Right lobe of liver (tissue), 6 donors: ENCODE data around the gene SSTR3. TPM values are rescaled to one million over a fixed set of nuclear protein-coding genes. Genes with fewer than 3 reads are reported as not detected.

Source experiments
- ATAC-seq, 4 donors: fragments of 200-7000 bp; cut with Tn5 transposase; one replicate each; pipeline ENCODE4 v1.9.1; 2020; ENCODE audit warnings: mild to moderate bottlenecking in 4 of 4, moderate library complexity in 4 of 4
- DNase-seq, 3 donors: peaks; one replicate each; pipeline ENCODE4 v3.0.0-alpha.2; 2020
- H3K27ac ChIP-seq, 3 donors: fragments of 200-600 bp; one replicate each; pipeline ENCODE4 v1.8.0; 2022
- H3K27me3 ChIP-seq, 2 donors: fragments of 200-600 bp; one replicate each; pipeline ENCODE4 v1.8.0; 2022
- H3K36me3 ChIP-seq, 4 donors: fragments of 200-600 bp; sonication (generic) in 1 of 4; one replicate each; pipeline versions ENCODE4 v1.5.1 to v1.8.0; 2017 to 2022; ENCODE audit warnings: control low read depth in 1 of 4
- H3K4me1 ChIP-seq, 4 donors: fragments of 200-600 bp; sonication (generic) in 1 of 4; one replicate each; pipeline versions ENCODE4 v1.5.1 to v1.8.0; 2017 to 2022; ENCODE audit warnings: control low read depth in 1 of 4
- H3K4me3 ChIP-seq, 3 donors: fragments of 200-600 bp; one replicate each; pipeline ENCODE4 v1.8.0; 2022
- H3K9me3 ChIP-seq, 4 donors: fragments of 200-600 bp; sonication (generic) in 1 of 4; one replicate each; pipeline versions ENCODE4 v1.5.1 to v1.8.0; 2017 to 2022; ENCODE audit warnings: control low read depth in 1 of 4
- CTCF ChIP-seq, 4 donors: fragments of 200-600 bp in 3 of 4; fragments of 450-650 bp in 1 of 4; IDR thresholded peaks; one replicate each; pipeline versions ENCODE4 v1.5.1 to v1.8.0; 2016 to 2022; ENCODE audit warnings: antibody characterized with exemption in 4 of 4, mild to moderate bottlenecking in 2 of 4
- POLR2A ChIP-seq: fragments of 450-650 bp; IDR thresholded peaks from one replicate; pipeline ENCODE4 v1.6.1; 2017; ENCODE audit warnings: antibody characterized with exemption, mild to moderate bottlenecking
- WGBS: methylation state at CpG from one replicate; pipeline ENCODE4 v1.1.6; 2018; ENCODE audit warnings: low coverage, low lambda C conversion rate; ENCODE audit not compliant: insufficient coverage; ENCODE audit errors: missing lambda C conversion rate; 5-methylcytosine and 5-hydroxymethylcytosine counted together
- intact Hi-C, 2 donors: fragments of 100-400 bp; cut with DNase I; formaldehyde crosslinking; loops; one replicate each; pipeline versions ENCODE4 v1.11.2 to v1.14.1; 2022
- total RNA-seq, 6 experiments: library from RNA; depleted of rRNA in 2 of 6; stranded (reverse); fragments of >200 nt in 2 of 6; fragmentation: NEBNext Ultra II Directional in 3 of 6; extraction: Animal tissue kit (Norgen Biotek cat#: 25700) in 3 of 6; gene quantifications; one replicate each; pipeline versions ENCODE4 v1.1.0 to v1.2.4, GENCODE V29; 2016 to 2023
- donor health status: DM: no; HTN: yes; CAD: no.
- donor health status: DM: no; HTN: no; CAD: no.
- donor health status: DM: no; HTN: no; CAD: no.
- donor health status: DM: no; HTN: yes; CAD: no.
- donor health status: DM: no; HTN: yes; CAD: no.

Gene SSTR3
- total RNA-seq, 6 experiments from 2014 or later, result not detected

- ATAC-seq (no peak), DNase-seq (no peak)
- no peaks in the 10 kb centered on the region for H3K36me3 ChIP-seq
- H3K27ac ChIP-seq, result no peak overlapping the region
- H3K27me3 ChIP-seq, result no peaks in the 10 kb centered on the region
- no peak overlapping the region for H3K4me3 ChIP-seq
- TF ChIP-seq CTCF (IDR thresholded peaks at IDR 0.05) (no peak), POLR2A (no peak)
- H3K4me1 ChIP-seq, result no peaks in the 10 kb centered on the region
- intact Hi-C loops, result no loop called here
- 47% methylated on average over 4 of the region's 4 CpGs for WGBS
- H3K9me3 ChIP-seq, result no peaks in the 10 kb centered on the region
These were observed 8.3 kb upstream of the SSTR3 start for GRCh38 chr22:37220543-37220981.

- Histone ChIP-seq H3K9me3 (no peaks in the 10 kb centered on the region), H3K4me3 (no peak overlapping the region), H3K27ac (no peak overlapping the region), H3K27me3 (no peaks in the 10 kb centered on the region), H3K36me3 (no peaks in the 10 kb centered on the region), H3K4me1 (no peaks in the 10 kb centered on the region)
- no peak for TF ChIP-seq POLR2A
- no peak for TF ChIP-seq CTCF (IDR thresholded peaks at IDR 0.05)
- no peak for ATAC-seq
- WGBS, result 78% methylated on average over 3 of the region's 6 CpGs
- no peak for DNase-seq
- intact Hi-C loops, result no loop called here
These were observed 7.3 kb upstream of the SSTR3 start for GRCh38 chr22:37219533-37219932.

- Histone ChIP-seq H3K36me3 (no peaks in the 10 kb centered on the region), H3K27ac (no peak overlapping the region), H3K4me3 (no peak overlapping the region), H3K4me1 (no peaks in the 10 kb centered on the region), H3K27me3 (no peaks in the 10 kb centered on the region), H3K9me3 (no peaks in the 10 kb centered on the region)
- ATAC-seq, result peak in 1 of 4 donors; percentile 26
- intact Hi-C loops, result no loop called here
- TF ChIP-seq CTCF (IDR thresholded peaks at IDR 0.05), result no peak
- TF ChIP-seq POLR2A, result no peak
- WGBS, result 37% methylated on average over 7 of the region's 7 CpGs
- no peak for DNase-seq
These were observed 6.6 kb upstream of the SSTR3 start for GRCh38 chr22:37218771-37219411.

- no peaks in the 10 kb centered on the region for H3K4me1 ChIP-seq
- TF ChIP-seq CTCF (IDR thresholded peaks at IDR 0.05), result no peak
- no peak for TF ChIP-seq POLR2A
- H3K4me3 ChIP-seq, result no peak overlapping the region
- intact Hi-C loops, result no loop called here
- DNase-seq (no peak), ATAC-seq (no peak)
- 73% methylated on average over 6 of the region's 6 CpGs for WGBS
- no peaks in the 10 kb centered on the region for H3K27me3 ChIP-seq
- no peak overlapping the region for H3K27ac ChIP-seq
- H3K36me3 ChIP-seq, result no peaks in the 10 kb centered on the region
- no peaks in the 10 kb centered on the region for H3K9me3 ChIP-seq
These were observed 6.1 kb upstream of the SSTR3 start for GRCh38 chr22:37218399-37218770.

- 57% methylated on average over 8 of the region's 9 CpGs for WGBS
- H3K36me3 ChIP-seq, result no peaks in the 10 kb centered on the region
- intact Hi-C loops, result no loop called here
- H3K4me3 ChIP-seq, result no peak overlapping the region
- no peaks in the 10 kb centered on the region for H3K9me3 ChIP-seq
- TF ChIP-seq CTCF (IDR thresholded peaks at IDR 0.05), result no peak
- TF ChIP-seq POLR2A, result no peak
- no peak for DNase-seq
- H3K4me1 ChIP-seq, result no peaks in the 10 kb centered on the region
- H3K27me3 ChIP-seq, result no peaks in the 10 kb centered on the region
- H3K27ac ChIP-seq, result no peak overlapping the region
- no peak for ATAC-seq
These were observed 3.6 kb upstream of the SSTR3 start for GRCh38 chr22:37215890-37216289.
